Transverse colon (tissue), 4 donors: ENCODE results near the gene SLC4A2.

Experiments
- POLR2AphosphoS5 ChIP-seq, 3 donors: sonication (generic); formaldehyde crosslinking; IDR thresholded peaks; one replicate each; pipeline ENCODE4 v1.6.1; 2016; ENCODE audit warnings: antibody characterized with exemption in 3 of 3
- TF ChIP-seq, protein P1 (sequence below), 5 experiments: fragments of 200-600 bp in 3 of 5; fragments of 450-650 bp in 2 of 5; sonication (generic) in 3 of 5; IDR thresholded peaks; 1 replicate in 2 of 5; 2 replicates in 3 of 5; pipeline ENCODE4 v1.5.1; 2016 to 2017; ENCODE audit warnings: antibody characterized with exemption in 5 of 5, inconsistent platforms in 3 of 5, mild to moderate bottlenecking in 2 of 5, moderate library complexity in 1 of 5

DNA sequence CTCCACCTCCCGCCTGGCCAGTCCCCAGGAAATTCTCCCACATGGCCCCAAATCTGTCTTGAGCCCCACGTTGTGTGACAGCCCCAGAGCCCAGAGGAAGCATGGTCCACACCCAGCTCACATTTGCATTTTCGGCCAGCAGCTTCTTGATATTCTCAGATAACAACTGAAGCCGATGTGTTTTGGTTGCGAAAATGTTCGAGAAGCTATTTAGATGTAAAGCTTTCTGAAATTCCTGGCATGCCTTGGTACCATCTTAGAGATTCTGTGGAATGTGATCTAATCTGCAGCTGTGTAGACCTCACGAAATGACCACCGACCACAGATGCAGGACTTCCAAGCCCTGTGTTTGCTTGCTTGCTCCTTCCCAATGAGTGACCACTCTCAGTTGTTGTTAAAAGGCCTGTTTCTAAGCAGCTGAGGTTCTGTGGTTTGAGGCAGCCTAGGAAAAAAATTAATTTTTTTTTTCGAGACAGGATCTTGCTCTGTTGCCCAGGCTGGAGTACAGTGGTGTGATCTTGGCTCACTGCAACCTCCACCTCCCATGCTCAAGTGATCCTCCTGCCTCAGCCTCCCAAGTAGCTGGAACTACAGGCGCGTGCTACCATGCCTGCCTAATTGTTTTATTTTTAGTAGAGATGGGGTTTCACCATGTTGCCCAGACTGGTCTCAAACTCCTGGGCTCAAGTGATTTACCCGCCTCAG, 8.8 kb downstream of the SLC4A2 start:
- TF ChIP-seq, protein P1, sequence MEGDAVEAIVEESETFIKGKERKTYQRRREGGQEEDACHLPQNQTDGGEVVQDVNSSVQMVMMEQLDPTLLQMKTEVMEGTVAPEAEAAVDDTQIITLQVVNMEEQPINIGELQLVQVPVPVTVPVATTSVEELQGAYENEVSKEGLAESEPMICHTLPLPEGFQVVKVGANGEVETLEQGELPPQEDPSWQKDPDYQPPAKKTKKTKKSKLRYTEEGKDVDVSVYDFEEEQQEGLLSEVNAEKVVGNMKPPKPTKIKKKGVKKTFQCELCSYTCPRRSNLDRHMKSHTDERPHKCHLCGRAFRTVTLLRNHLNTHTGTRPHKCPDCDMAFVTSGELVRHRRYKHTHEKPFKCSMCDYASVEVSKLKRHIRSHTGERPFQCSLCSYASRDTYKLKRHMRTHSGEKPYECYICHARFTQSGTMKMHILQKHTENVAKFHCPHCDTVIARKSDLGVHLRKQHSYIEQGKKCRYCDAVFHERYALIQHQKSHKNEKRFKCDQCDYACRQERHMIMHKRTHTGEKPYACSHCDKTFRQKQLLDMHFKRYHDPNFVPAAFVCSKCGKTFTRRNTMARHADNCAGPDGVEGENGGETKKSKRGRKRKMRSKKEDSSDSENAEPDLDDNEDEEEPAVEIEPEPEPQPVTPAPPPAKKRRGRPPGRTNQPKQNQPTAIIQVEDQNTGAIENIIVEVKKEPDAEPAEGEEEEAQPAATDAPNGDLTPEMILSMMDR (IDR thresholded peaks at IDR 0.05): no peak
- TF ChIP-seq POLR2AphosphoS5 (IDR thresholded peaks at IDR 0.05): no peak
